Naive thymus-derived CD4-positive, alpha-beta T cell (primary cell): ENCODE data around the gene KSR1. TPM values are rescaled to one million over a fixed set of nuclear protein-coding genes. Genes with fewer than 3 reads are reported as not detected.
"Not testable (repeated sequence)": the region's sequence is repeated elsewhere in the genome, so short reads cannot be mapped to it uniquely, and the experiment has no call there.

Experiments used
- ATAC-seq: fragments of 150-1000 bp; cut with Tn5 transposase; 2 replicates; pipeline ENCODE4 v1.10.0; 2021; ENCODE audit warnings: mild to moderate bottlenecking, moderate library complexity
- CTCF ChIA-PET: fragments of 350-600 bp; sonication (Branson Sonifier 250); formaldehyde crosslinking; loops from one replicate; lab custom pipeline; 2021; ENCODE audit warnings: antibody characterized with exemption; lab: Charles Lee
- POLR2A ChIA-PET: fragments of 350-600 bp; sonication (Branson Sonifier 250); formaldehyde crosslinking; loops from one replicate; lab custom pipeline; 2021; ENCODE audit warnings: antibody characterized with exemption, inconsistent platforms; lab: Charles Lee
- DNase-seq, 9 donors: peaks; one replicate each; pipeline versions ENCODE4 v3.0.0 to v3.0.0-alpha.2; 2020 to 2022; ENCODE audit warnings: mixed read lengths in 1 of 9
- H3K27ac ChIP-seq: one replicate; pipeline ENCODE4 v1.7.0; 2013; ENCODE audit warnings: mild to moderate bottlenecking, low read depth, low read length, moderate library complexity
- H3K27me3 ChIP-seq, 2 donors: one replicate each; pipeline ENCODE4 v1.7.0; 2013; ENCODE audit warnings: low read length in 2 of 2, mild to moderate bottlenecking in 2 of 2, moderate library complexity in 2 of 2; ENCODE audit not compliant: control insufficient read depth in 2 of 2, insufficient read depth in 2 of 2
- H3K36me3 ChIP-seq, 3 experiments: 1 replicate in 2 of 3; 2 replicates in 1 of 3; pipeline ENCODE4 v1.7.0; 2013; ENCODE audit warnings: low read length in 3 of 3, mild to moderate bottlenecking in 3 of 3, moderate library complexity in 1 of 3; ENCODE audit not compliant: insufficient read depth in 3 of 3, control insufficient read depth in 2 of 3
- H3K4me1 ChIP-seq, 2 donors: one replicate each; pipeline ENCODE4 v1.7.0; 2013; ENCODE audit warnings: low read length in 2 of 2, mild to moderate bottlenecking in 2 of 2, moderate library complexity in 1 of 2; ENCODE audit not compliant: control insufficient read depth in 2 of 2, insufficient read depth in 2 of 2
- H3K4me3 ChIP-seq: 2 replicates; pipeline ENCODE4 v1.7.0; 2013; ENCODE audit warnings: mild to moderate bottlenecking, low read length
- H3K9me3 ChIP-seq, 3 experiments: 1 replicate in 2 of 3; 2 replicates in 1 of 3; pipeline ENCODE4 v1.7.0; 2013; ENCODE audit warnings: low read length in 3 of 3; ENCODE audit not compliant: control insufficient read depth in 2 of 3
- H3K27ac Mint-ChIP-seq, 9 donors: one replicate each; pipeline ENCODE4 v1.8.0; 2020 to 2022; ENCODE audit warnings: mixed read lengths in 9 of 9, mild to moderate bottlenecking in 8 of 9, moderate library complexity in 5 of 9, inconsistent platforms in 2 of 9
- H3K27me3 Mint-ChIP-seq, 5 donors: one replicate each; pipeline ENCODE4 v1.8.0; 2021 to 2022; ENCODE audit warnings: mixed read lengths in 5 of 5, mild to moderate bottlenecking in 1 of 5
- H3K36me3 Mint-ChIP-seq, 5 donors: one replicate each; pipeline ENCODE4 v1.8.0; 2020 to 2022; ENCODE audit warnings: mixed read lengths in 5 of 5, mild to moderate bottlenecking in 3 of 5, inconsistent platforms in 1 of 5
- H3K4me1 Mint-ChIP-seq, 7 donors: one replicate each; pipeline ENCODE4 v1.8.0; 2020 to 2022; ENCODE audit warnings: mixed read lengths in 7 of 7, mild to moderate bottlenecking in 3 of 7, inconsistent platforms in 1 of 7
- H3K4me3 Mint-ChIP-seq, 10 donors: one replicate each; pipeline ENCODE4 v1.8.0; 2020 to 2022; ENCODE audit warnings: mild to moderate bottlenecking in 10 of 10, mixed read lengths in 10 of 10, moderate library complexity in 6 of 10, inconsistent platforms in 2 of 10
- H3K9me3 Mint-ChIP-seq, 11 donors: one replicate each; pipeline ENCODE4 v1.8.0; 2020 to 2022; ENCODE audit warnings: mixed read lengths in 11 of 11, mild to moderate bottlenecking in 4 of 11, inconsistent platforms in 1 of 11, moderate library complexity in 1 of 11
- intact Hi-C, 2 donors: fragments of 100-400 bp; cut with micrococcal nuclease; formaldehyde crosslinking; loops; one replicate each; pipeline ENCODE4 v1.15.1; 2023
- polyA plus RNA-seq, 2 donors: library from polyadenylated mRNA; unstranded; fragments of 300-500 nt; fragmentation: Illumina TruSeq; gene quantifications; one replicate each; pipeline ENCODE4 v1.2.3, GENCODE V29; 2021
- total RNA-seq, 6 experiments: library from RNA in 5 of 6; stranded (reverse) in 5 of 6; gene quantifications; 1 replicate in 5 of 6; 2 replicates in 1 of 6; pipeline ENCODE4 v1.2.3 and lab custom pipeline; 2021 to 2026

Gene KSR1
- total and polyA plus RNA-seq, 7 experiments from 2014 or later = 0.52 to 96.4 (median 23.3) TPM

GRCh38 chr17:27649111-27649571 is 192.9 kb downstream of the KSR1 start:
- H3K4me3 Mint-ChIP-seq, H3K27ac Mint-ChIP-seq: not testable (repeated sequence)

DNA sequence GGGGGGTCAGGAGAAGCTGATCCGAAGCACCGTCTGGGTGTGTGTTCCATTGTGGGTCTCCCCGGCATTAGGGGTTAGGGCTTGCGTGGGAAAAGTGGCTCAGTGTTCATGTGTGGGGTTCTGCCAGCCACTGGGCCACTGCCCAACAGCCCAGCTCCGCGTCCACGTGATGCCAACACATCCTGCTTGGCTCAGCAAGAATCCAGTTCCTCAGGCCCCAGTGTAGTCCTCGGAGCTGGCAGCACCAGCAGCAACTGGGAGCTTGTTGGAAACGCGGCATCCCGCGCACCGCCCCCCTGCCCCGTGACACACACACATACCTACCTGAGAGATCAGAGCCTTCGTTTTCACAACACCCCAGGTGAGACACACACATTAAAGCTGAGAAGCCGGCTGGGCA is 193.7 kb downstream of the KSR1 start:
- CTCF ChIA-PET = interaction anchor here (0.8 to 5.8 kb wide), 6 partner anchors 19 to 413 kb away, joined by 3 to 50 read pairs (median 6); partner anchors contain the start of gene LGALS9
- ATAC-seq = no peak
- H3K4me3 ChIP-seq = no peak overlapping the region
- H3K36me3 ChIP-seq = peaks cover 0 to 20% (median 0%) of the 10 kb centered on the region in 3 experiments
- H3K27ac Mint-ChIP-seq = no peak overlapping the region
- H3K9me3 Mint-ChIP-seq = peaks cover 0 to 2% (median 0%) of the 10 kb centered on the region in 11 donors
- peaks cover 0 to 5% (median 0%) of the 10 kb centered on the region in 5 donors for H3K27me3 Mint-ChIP-seq
- H3K36me3 Mint-ChIP-seq = peaks cover 0 to 8% (median 3%) of the 10 kb centered on the region in 5 donors
- no peaks in the 10 kb centered on the region for H3K27me3 ChIP-seq
- POLR2A ChIA-PET = no interaction called here
- no peaks in the 10 kb centered on the region for H3K9me3 ChIP-seq
- H3K27ac ChIP-seq = no peak overlapping the region
- intact Hi-C loops = loop anchor here (2.0 to 5.0 kb wide), 5 partner anchors 157 to 413 kb away; partner anchors contain the start of gene LYRM9 (in 1 of the 2)
- no peak overlapping the region for H3K4me3 Mint-ChIP-seq
- DNase-seq = no peak
- no peaks in the 10 kb centered on the region for H3K4me1 ChIP-seq
- H3K4me1 Mint-ChIP-seq = peaks cover 3 to 16% (median 8%) of the 10 kb centered on the region in 7 donors

More at GRCh38 chr17:27649111-27649571, 192.9 kb downstream of the KSR1 start:
- ATAC-seq, CTCF ChIA-PET, H3K27me3 ChIP-seq, intact Hi-C loops, H3K9me3 ChIP-seq, H3K27ac ChIP-seq, POLR2A ChIA-PET, H3K36me3 Mint-ChIP-seq, DNase-seq, H3K27me3 Mint-ChIP-seq, H3K4me3 ChIP-seq, H3K9me3 Mint-ChIP-seq, H3K4me1 Mint-ChIP-seq, H3K4me1 ChIP-seq: not testable (repeated sequence)
- H3K36me3 ChIP-seq = peaks cover 0 to 20% (median 0%) of the 10 kb centered on the region in 3 experiments

DNA sequence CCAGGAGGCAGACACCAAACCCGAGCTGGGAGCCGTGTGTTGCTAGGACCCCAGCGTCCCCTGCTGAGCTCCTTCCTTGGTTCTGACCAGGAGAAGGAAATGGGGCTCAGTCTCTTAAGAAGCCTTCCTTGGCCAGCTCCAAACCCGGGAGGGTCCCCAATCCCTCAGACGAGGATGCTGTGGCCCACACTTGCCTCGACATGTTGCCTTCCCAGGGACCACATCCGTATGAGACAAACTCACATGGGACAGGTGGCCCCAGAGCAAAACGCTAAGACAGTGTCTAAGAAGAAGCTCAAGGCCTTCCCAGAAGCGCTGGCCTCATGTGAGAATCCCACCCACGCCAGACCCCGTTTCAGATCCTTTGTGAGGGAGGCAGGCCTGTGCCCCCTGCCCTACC is 194.6 kb downstream of the KSR1 start:
- H3K4me1 ChIP-seq = no peaks in the 10 kb centered on the region
- no peak overlapping the region for H3K27ac Mint-ChIP-seq
- H3K4me3 ChIP-seq = no peak overlapping the region
- peaks cover 3 to 16% (median 8%) of the 10 kb centered on the region in 7 donors for H3K4me1 Mint-ChIP-seq
- no peak for DNase-seq
- peaks cover 0 to 6% (median 0%) of the 10 kb centered on the region in 5 donors for H3K27me3 Mint-ChIP-seq
- intact Hi-C loops = loop anchor here (1.0 to 5.0 kb wide), 9 partner anchors 42 to 415 kb away; partner anchors contain the start of gene LYRM9 (in 1 of the 2)
- H3K4me3 Mint-ChIP-seq = no peak overlapping the region
- H3K36me3 ChIP-seq = peaks cover 0 to 20% (median 0%) of the 10 kb centered on the region in 3 experiments
- ChIA-PET CTCF (interaction anchor here (0.7 to 5.8 kb wide), 10 partner anchors 9 to 414 kb away, joined by 3 to 50 read pairs (median 4); no protein-coding TSS in a partner anchor), POLR2A (no interaction called here)
- no peaks in the 10 kb centered on the region for H3K9me3 ChIP-seq
- H3K27ac ChIP-seq = no peak overlapping the region
- H3K36me3 Mint-ChIP-seq = peaks cover 0 to 8% (median 3%) of the 10 kb centered on the region in 5 donors
- no peak for ATAC-seq
- no peaks in the 10 kb centered on the region for H3K27me3 ChIP-seq
- peaks cover 0 to 2% (median 0%) of the 10 kb centered on the region in 11 donors for H3K9me3 Mint-ChIP-seq

GRCh38 chr17:27651411-27652345 is 195.4 kb downstream of the KSR1 start:
- H3K36me3 ChIP-seq = peaks cover 0 to 14% (median 0%) of the 10 kb centered on the region in 3 experiments
- no peaks in the 10 kb centered on the region for H3K27me3 ChIP-seq
- H3K4me1 ChIP-seq = no peaks in the 10 kb centered on the region
- ATAC-seq (peak; percentile 81), DNase-seq (peak; percentile 33 to 70 (median 52))
- H3K4me3 ChIP-seq = no peak overlapping the region
- Mint-ChIP-seq H3K4me3 (no peak overlapping the region), H3K9me3 (peaks cover 0 to 2% (median 0%) of the 10 kb centered on the region in 11 donors), H3K4me1 (peaks cover 3 to 16% (median 8%) of the 10 kb centered on the region in 7 donors), H3K27me3 (peaks cover 0 to 6% (median 0%) of the 10 kb centered on the region in 5 donors), H3K36me3 (peaks cover 0 to 8% (median 3%) of the 10 kb centered on the region in 5 donors), H3K27ac (no peak overlapping the region)
- intact Hi-C loops = loop anchor here (1.0 to 5.0 kb wide), 9 partner anchors 42 to 415 kb away; partner anchors contain the start of gene LYRM9 (in 1 of the 2)
- ChIA-PET POLR2A (interaction anchor here (1.2 kb wide), 1 partner anchor 52 kb away, joined by 3 read pairs; no protein-coding TSS in a partner anchor), CTCF (interaction anchor here (0.7 to 5.8 kb wide), 11 partner anchors 11 to 415 kb away, joined by 3 to 50 read pairs (median 5); no protein-coding TSS in a partner anchor)
- no peaks in the 10 kb centered on the region for H3K9me3 ChIP-seq
- H3K27ac ChIP-seq = no peak overlapping the region

DNA sequence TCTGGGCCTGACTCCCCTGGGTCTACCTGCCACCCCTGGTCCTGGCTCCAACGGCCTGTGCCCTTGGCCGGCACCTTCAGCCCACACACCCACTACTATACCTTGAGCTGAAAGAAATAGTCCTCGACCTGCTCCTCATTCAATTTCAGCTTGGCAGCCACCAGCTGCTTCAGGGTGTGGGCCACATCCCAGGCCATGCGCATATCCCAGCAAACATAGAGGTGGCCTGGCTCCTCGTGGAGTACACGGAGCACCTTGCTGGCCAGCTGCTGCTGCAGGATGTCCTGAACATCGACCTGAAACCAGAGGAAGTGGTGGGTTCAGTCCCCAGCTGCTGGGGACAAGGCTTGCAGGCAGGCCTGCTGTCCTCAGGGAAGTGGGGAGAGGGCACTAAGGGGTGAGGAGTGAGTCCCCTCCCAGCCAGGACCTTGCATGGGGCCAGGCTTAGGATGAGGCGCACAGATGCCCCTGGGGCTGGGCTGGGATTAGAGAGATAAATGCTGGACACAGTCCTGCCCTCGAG is 197.3 kb downstream of the KSR1 start:
- H3K27me3 Mint-ChIP-seq = peaks cover 0 to 13% (median 0%) of the 10 kb centered on the region in 5 donors
- H3K9me3 ChIP-seq, H3K4me1 ChIP-seq, H3K4me3 ChIP-seq, H3K4me3 Mint-ChIP-seq, DNase-seq, H3K27ac ChIP-seq, POLR2A ChIA-PET, ATAC-seq, H3K27ac Mint-ChIP-seq, H3K9me3 Mint-ChIP-seq, H3K36me3 Mint-ChIP-seq, H3K27me3 ChIP-seq, H3K36me3 ChIP-seq: not testable (repeated sequence)
- H3K4me1 Mint-ChIP-seq = peaks cover 3 to 10% (median 8%) of the 10 kb centered on the region in 7 donors
- CTCF ChIA-PET = interaction anchor here (0.8 to 5.8 kb wide), 7 partner anchors 9 to 417 kb away, joined by 3 to 50 read pairs (median 4); no protein-coding TSS in a partner anchor
- intact Hi-C loops = loop anchor here (5.0 kb wide), 4 partner anchors 154 to 321 kb away; partner anchors contain the start of gene LYRM9 (in 1 of the 2)

GRCh38 chr17:27654136-27654535 is 197.9 kb downstream of the KSR1 start:
- Histone ChIP-seq H3K36me3 (no peaks in the 10 kb centered on the region), H3K9me3 (no peaks in the 10 kb centered on the region), H3K27ac (no peak overlapping the region), H3K4me3 (no peak overlapping the region), H3K27me3 (no peaks in the 10 kb centered on the region), H3K4me1 (no peaks in the 10 kb centered on the region)
- DNase-seq (no peak), ATAC-seq (no peak)
- ChIA-PET CTCF (interaction anchor here (0.8 to 5.8 kb wide), 7 partner anchors 46 to 228 kb away, joined by 3 to 40 read pairs (median 3); no protein-coding TSS in a partner anchor), POLR2A (no interaction called here)
- Mint-ChIP-seq H3K9me3 (peaks cover 0 to 2% (median 0%) of the 10 kb centered on the region in 11 donors), H3K27me3 (peaks cover 0 to 13% (median 0%) of the 10 kb centered on the region in 5 donors), H3K36me3 (no peaks in the 10 kb centered on the region), H3K4me3 (no peak overlapping the region), H3K4me1 (peaks cover 3 to 10% (median 8%) of the 10 kb centered on the region in 7 donors), H3K27ac (no peak overlapping the region)
- intact Hi-C loops = loop anchor here (1.0 to 5.0 kb wide), 6 partner anchors 102 to 322 kb away; partner anchors contain the start of gene LYRM9 (in 1 of the 2)
